GM04504 (cell line): ENCODE results near the gene APPL1.
"Not testable (repeated sequence)": the region's sequence is repeated elsewhere in the genome, so short reads cannot be mapped to it uniquely, and the experiment has no call there.

Source experiments
- DNase-seq: peaks from one replicate; pipeline ENCODE4 v3.0.0-alpha.2; 2012; ENCODE audit warnings: low read depth

The APPL1 gene

DNA sequence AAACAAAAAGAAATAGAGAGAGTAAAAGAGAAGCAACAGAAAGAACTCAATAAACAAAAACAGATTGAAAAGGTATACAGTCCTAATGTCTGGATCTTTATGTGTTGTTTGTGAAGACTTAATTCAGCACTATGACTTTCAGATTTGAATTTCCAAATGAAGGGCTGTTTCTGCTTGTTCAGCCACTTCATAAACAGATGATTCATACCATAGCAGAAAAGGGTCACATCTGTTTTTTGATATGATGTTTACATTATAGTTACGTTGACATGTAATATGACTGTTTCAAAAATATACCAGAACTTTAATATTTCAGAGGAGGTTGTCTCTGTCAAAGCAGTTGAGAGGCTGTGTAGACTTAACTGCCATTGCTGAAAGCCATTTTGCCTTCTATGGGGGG is 40.9 kb downstream of the APPL1 start:
- DNase-seq = no peak

DNA sequence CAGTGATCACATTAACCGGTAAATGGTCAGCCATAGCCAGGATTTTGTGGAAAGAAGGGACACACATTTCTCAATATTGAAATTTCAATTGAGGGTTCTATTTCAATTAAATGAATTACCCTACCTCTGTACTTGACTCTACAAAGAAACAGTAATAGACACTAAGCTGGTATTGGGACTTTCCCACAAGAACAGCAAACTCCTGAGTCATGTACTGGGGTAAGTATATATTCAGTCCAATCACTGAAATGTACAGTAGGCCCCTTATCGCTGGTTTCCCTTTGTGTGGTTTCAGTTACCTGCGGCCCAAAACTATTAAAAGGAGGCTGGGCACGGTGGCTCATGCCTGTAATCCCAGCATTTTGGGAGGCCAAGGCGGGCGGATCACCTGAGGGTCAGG is 47.3 kb downstream of the APPL1 start:
- no peak for DNase-seq

DNA sequence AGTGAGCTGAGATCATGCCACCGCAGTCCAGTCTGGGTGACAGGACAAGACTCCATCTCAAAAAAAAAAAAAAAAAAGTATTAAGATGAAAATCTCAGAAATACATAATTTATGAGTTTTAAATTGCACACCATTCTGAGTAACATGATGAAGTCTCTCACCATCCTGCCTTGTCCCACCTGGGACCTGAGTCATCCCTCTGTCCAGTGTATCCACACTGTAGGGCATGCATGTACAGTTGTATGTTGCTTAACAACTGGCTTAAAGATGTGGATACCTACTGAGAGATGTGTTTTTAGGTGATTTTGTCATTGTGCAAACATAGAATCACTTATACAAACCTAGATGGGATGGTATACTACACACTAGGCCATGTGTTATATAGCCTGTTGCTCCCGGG is 47.9 kb downstream of the APPL1 start:
- DNase-seq = no peak

DNA sequence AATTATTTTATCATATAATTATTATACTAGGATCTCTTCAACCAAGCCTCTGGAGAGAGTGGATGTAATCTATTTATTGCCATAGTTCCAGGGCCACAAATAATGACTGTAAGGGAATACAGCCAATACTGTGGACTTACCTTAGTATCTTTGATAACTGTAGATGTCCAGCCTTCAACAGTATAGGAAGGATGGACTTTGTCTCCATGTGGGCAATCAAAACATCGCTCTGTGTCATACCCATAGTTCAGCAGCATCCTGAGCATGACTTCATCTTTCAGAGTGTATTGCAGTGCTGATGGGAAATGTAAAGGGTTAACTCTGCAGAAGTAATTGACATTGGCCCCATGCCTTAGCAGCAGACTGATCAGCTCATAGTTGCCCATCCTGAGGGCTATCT is 50.7 kb downstream of the APPL1 start:
- DNase-seq = no peak

DNA sequence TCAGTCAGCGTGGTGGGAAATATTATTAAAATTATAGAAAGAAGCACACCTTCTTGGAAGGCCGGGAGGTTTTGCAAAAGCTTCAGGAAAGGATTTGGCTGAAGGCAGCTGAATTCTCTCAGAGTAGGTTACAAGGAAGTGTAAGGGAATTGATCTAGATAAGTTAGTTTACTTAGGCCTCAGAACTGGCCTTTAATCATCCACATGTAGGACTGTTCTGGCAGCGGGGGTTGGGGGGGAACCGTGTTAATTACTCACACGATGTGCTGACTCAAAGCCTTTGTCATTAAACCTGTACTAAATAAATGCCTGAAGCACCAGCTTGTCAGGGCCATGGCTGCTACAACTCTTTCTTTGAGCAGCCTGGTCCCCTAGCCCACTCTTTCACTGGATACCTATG is 52.2 kb downstream of the APPL1 start:
- DNase-seq = no peak

DNA sequence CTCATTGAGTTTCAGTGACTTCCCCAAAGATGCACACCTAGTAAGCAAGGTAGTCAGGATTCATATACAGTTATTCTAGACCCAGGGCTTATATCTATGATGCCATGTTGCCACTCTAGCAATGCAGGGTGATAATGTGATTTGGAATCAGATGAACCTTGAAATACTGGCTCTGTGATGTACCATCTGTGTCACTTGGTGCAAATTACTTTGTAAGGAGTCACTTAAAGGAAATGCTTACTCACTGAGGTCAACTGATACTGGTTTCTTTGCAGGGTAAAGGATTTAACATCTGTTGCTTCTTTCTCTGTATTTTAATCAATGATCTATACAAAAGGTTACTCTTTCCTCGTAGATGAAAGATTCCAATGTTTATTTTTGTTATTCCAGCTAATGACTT is 54.2 kb downstream of the APPL1 start:
- DNase-seq = no peak

DNA sequence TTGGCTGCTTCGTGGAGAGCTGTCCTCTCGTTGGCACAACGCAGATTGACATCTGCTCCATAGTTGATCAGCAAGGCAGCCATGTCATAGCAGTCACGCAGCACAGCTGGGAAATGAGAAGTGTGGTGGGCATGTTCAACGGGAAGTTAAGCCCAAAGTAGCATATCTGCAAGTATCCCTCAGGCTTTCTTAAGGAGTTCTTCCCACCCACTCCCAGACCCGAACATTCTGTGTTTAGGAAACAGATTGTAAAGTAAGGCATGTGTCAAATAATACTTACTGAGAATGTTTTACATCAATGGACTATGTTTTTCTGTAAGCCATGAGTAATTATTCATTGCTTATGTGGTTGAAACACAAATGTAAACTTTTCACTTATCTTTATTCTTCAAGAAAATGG is 55.8 kb downstream of the APPL1 start:
- DNase-seq = no peak

DNA sequence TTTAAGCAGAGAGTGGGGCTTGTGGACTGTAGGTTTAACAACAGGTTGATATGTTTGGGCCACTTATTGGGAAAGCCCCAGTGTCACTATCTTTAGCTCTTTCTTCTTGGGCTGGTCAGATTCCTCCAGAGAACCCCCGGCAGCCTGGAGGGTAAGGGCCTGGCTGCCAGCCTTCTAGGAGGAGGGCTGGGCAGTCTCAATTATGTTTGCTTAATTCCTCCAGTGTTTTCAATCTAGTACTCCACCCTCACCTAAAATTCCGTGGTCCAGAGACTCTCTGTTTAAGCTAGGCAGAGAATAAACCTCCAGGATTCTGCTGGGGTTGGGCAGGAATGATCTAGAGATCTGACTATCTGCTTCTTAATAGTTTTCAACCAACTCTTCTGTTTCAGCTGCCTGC is 59.7 kb downstream of the APPL1 start:
- no peak for DNase-seq

DNA sequence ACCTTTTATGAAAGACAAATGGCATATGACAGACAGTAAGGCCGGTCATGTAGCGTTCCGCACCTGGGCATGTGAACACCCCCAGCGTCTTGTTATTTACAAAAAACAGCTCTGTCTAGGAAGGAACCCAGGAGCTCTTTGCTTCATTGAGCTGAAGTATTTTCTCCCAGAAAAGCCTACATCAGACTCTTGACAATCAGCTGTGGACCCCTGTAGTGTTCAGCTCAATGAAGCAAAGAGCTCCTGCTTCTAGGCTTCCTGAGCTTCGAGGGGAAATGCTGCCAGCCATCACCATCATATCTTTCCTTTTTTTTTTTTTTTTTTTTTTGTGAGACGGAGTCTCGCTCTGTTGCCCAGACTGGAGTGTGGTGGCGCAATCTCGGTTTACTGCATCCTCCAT is 60.9 kb downstream of the APPL1 start:
- DNase-seq = no peak

DNA sequence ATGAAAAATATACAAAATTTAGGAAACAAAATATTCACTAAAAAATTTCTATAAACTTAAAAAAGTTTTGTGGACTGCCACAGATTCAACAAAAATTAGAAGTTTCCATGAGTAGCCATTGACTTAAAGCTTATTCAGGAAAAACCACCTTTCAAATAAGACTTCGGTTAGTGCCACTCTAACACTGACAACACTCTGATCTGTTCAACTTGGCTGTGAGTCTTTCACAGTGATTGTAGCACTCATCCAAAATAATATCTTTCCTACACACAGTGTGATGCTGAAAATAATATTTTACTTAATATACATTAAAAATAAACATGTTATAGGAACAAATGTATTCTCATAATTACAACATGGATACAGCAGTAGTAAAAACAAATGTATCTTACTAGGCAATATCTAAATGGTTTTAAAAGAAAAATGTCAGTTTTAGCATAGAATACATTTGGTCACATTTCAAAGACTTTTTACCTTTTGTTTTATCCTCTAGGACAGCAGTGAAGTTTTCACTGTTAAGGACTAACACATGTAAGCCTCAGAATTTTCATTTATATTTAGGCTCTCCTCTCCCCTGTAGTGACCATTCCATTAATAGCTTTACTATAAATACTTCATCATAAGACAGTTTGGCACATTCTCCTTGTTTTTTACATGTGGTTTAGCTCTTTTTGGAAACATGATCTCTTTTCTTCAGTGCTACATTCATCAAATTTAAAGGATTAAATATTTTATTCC is 64.8 kb downstream of the APPL1 start, which contains the start of gene ASB14:
TSS of gene ASB14 (minus strand) at position 527 of the 738 bp plus-strand sequence. CDS start 652 bp downstream, outside the sequence.
- DNase-seq = no peak

DNA sequence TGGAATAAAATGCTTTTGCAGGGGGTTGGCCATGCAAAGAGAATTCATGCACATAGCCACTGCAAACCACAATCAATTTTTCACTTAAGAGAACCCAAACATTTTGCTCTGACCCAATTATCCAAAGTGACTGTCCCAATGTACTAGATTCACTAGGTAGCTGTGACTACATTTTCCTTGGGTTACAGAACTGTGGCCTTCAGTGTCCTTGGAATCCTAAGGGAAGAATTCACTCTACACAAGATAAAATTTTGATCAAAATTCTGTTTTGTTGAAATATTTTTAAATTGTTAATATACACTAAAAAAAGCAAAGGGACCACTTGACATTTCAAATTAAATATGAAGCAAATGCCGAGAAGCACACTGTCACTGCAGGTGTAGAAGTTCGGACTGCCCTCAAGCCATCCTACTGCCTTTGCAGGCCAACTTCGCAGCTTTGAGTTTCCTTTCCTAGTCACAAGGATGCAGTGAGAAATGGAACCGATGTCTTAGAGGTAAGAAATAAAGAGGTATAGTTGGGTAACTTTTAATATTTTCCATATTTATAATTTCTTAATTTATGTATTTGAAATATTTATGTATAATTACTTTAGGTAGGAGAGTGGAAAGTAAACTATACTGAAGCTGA is 65.5 kb downstream of the APPL1 start:
- no peak for DNase-seq

DNA sequence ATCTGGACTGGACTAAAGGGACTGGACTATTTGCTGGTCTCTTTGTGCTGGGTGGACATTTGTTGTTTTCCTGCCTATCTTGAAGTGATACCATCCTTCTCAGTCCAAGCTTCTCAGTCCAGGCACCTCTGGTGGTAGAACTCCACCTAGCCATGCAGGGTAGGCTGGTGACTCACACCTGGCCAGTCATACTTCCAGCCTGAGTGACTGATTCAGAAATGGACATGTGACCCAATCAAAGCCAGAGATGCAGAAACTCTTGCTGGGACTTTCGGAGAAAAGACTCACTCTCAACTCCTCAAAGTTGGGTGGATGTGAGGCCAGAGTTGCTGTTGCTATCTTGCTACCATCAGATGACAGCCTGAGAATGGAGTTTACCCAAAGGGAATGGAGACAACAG is 70.5 kb downstream of the APPL1 start:
- no peak for DNase-seq

DNA sequence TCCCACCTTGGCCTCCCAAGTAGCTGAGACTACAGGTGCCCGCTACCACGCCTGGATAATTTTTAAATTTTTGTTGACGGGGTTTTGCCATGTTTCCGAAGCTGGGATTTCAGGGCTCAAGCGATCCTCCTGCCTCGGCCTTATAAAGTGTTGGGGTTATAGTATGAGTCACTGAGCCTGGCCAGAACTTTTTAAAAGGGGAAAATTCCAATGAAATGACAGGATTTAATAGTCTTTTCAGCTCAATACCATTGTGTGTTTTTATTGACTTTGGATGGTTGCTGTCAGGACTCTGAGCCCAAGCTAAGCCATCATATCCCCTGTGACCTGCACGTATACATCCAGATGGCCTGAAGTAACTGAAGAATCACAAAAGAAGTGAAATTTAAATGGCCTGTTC is 76.0 kb downstream of the APPL1 start:
- DNase-seq = not testable (repeated sequence)

DNA sequence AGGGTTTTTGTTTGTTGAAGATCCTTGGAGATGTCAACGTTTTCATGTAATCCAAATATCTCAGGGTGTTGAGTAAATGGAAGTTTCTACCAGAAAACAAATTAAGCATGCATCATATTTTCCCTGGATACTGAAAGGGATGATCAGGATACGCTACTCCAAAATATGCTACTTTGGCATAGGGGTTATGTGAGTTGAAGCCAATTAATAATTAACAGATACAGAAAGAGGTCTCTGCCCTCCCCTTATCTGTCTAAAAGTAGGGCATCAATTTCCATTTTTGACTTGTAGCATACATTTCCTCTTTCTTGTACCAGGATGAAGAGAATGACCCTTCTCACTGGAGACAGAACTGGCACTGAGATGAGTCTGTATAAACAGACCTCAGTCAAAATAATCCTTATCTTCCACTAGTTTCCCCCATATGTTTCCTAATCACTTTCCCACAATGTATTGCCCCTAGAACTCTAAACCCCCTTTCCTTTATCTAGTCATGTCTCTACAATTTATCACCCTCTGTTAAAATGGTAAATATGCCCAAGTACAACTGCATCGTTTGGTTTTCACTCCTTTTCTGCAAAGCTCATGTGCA is 82.3 kb downstream of the APPL1 start:
- no peak for DNase-seq

DNA sequence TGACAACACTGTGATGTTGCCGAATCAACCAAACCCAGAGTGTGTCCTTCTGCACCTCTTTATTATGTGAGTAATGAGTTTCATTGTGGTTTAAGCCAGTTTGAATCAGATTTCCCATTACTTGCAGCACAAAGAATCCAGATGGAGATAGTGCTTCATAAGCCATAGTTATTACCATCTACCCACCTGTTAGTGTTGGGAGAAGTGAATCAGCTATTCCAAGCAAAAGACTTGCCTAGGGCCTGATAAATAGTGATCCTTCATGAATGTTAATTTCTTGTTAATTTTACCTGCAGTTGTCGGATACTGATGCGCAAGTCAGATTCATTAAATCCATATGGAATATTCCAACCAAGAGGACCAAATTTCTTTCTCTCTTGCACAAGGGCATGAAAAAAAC is 86.7 kb downstream of the APPL1 start:
- DNase-seq = no peak
